Sigmoid colon (tissue), 7 donors: ENCODE results near the gene FGG. TPM values are rescaled to one million over a fixed set of nuclear protein-coding genes. Genes with fewer than 3 reads are reported as not detected.

ENCODE experiments used
- DNase-seq: peaks from one replicate; pipeline ENCODE4 v3.0.0-alpha.2; 2019
- H3K27ac ChIP-seq, 4 donors: fragments of 200-600 bp; sonication (generic); one replicate each; pipeline ENCODE4 v1.5.1; 2016 to 2019; ENCODE audit warnings: mild to moderate bottlenecking in 1 of 4
- H3K27me3 ChIP-seq, 3 donors: fragments of 200-600 bp; sonication (generic); one replicate each; pipeline ENCODE4 v1.5.1; 2019; ENCODE audit warnings: mild to moderate bottlenecking in 1 of 3
- H3K36me3 ChIP-seq, 4 donors: fragments of 200-600 bp; sonication (generic); one replicate each; pipeline ENCODE4 v1.5.1; 2016 to 2019
- H3K4me1 ChIP-seq, 4 donors: fragments of 200-600 bp; sonication (generic); one replicate each; pipeline ENCODE4 v1.5.1; 2017 to 2019
- H3K4me3 ChIP-seq, 4 donors: fragments of 200-600 bp; sonication (generic); one replicate each; pipeline ENCODE4 v1.5.1; 2017 to 2019; ENCODE audit warnings: mild to moderate bottlenecking in 2 of 4, moderate library complexity in 1 of 4
- H3K9me3 ChIP-seq, 4 donors: fragments of 200-600 bp in 3 of 4; sonication (generic) in 3 of 4; one replicate each; pipeline versions ENCODE4 v1.5.1 to v1.6.1; 2013 to 2019
- CTCF ChIP-seq, 4 experiments: fragments of 450-650 bp in 3 of 4; fragments of 200-600 bp in 1 of 4; IDR thresholded peaks; one replicate each; pipeline ENCODE4 v1.5.1; 2016 to 2019; ENCODE audit warnings: antibody characterized with exemption in 4 of 4, mild to moderate bottlenecking in 3 of 4, moderate library complexity in 2 of 4
- EP300 ChIP-seq, 4 donors: sonication (generic); formaldehyde crosslinking; IDR thresholded peaks; one replicate each; pipeline ENCODE4 v1.6.1; 2017; ENCODE audit warnings: antibody characterized with exemption in 4 of 4
- POLR2A ChIP-seq, 2 donors: fragments of 450-650 bp; IDR thresholded peaks; one replicate each; pipeline ENCODE4 v1.6.1; 2016; ENCODE audit warnings: antibody characterized with exemption in 2 of 2, mild to moderate bottlenecking in 2 of 2, moderate library complexity in 2 of 2
- POLR2AphosphoS5 ChIP-seq, 4 donors: sonication (generic); formaldehyde crosslinking; IDR thresholded peaks; one replicate each; pipeline ENCODE4 v1.6.1; 2017; ENCODE audit warnings: antibody characterized with exemption in 4 of 4
- WGBS, 2 donors: extraction: QIAGEN DNeasy Blood & Tissue Kit; methylation state at CpG; one replicate each; pipeline ENCODE4 v1.1.7; 2013; 5-methylcytosine and 5-hydroxymethylcytosine counted together
- intact Hi-C: fragments of 100-400 bp; cut with DNase I; formaldehyde crosslinking; loops from one replicate; pipeline ENCODE4 v1.15.1; 2023
- polyA plus RNA-seq, 3 donors: library from polyadenylated mRNA; stranded (reverse); fragments of 200-250 nt; gene quantifications; one replicate each; pipeline ENCODE4 v1.2.3, GENCODE V29; 2013
- total RNA-seq, 4 donors: library from RNA; depleted of rRNA; stranded (reverse); fragments of >200 nt; gene quantifications; one replicate each; pipeline ENCODE4 v1.1.0, GENCODE V29; 2016
- donor health status: healthy with polysubstance abuse.
- donor health status: Bipolar disorder and iron deficiency.
- donor health status: healthy.

FGG gene
- not detected for total RNA-seq
- polyA plus RNA-seq: under 1 TPM in 1 of 3 donors, not detected in 2; 0.22 TPM

GRCh38 chr4:154612472-154613414, at the start of gene FGG:
FGG (minus strand) TSS chr4:154612656; CDS start chr4:154612609, 47 bp downstream.
- H3K27ac ChIP-seq: no peak within 1 kb of the TSS
- no peak for DNase-seq
- WGBS, 2 donors: 82 to 85% methylated on average over 7 of the region's 7 CpGs
- no peaks in the 10 kb centered on the region for H3K36me3 ChIP-seq
- no peak for TF ChIP-seq POLR2A (IDR thresholded peaks at IDR 0.05)
- TF ChIP-seq POLR2AphosphoS5 (IDR thresholded peaks at IDR 0.05): no peak
- no peak for TF ChIP-seq EP300 (IDR thresholded peaks at IDR 0.05)
- TF ChIP-seq CTCF (IDR thresholded peaks at IDR 0.05): no peak
- intact Hi-C loops: no loop called here
- H3K27me3 ChIP-seq: no peaks in the 10 kb centered on the region
- no peaks in the 10 kb centered on the region for H3K4me1 ChIP-seq
- H3K9me3 ChIP-seq: no peaks in the 10 kb centered on the region
- H3K4me3 ChIP-seq: no peak within 1 kb of the TSS

GRCh38 chr4:154660052-154660451, 47.6 kb upstream of the FGG start:
- no peaks in the 10 kb centered on the region for H3K27me3 ChIP-seq
- H3K9me3 ChIP-seq: no peaks in the 10 kb centered on the region
- no peak for DNase-seq
- 12 to 48% methylated on average over 3 of the region's 3 CpGs for WGBS, 2 donors
- intact Hi-C loops: no loop called here
- peak in 3 of 4 donors; percentile 53 to 80 (median 77) for TF ChIP-seq POLR2AphosphoS5 (IDR thresholded peaks at IDR 0.05)
- no peak for TF ChIP-seq CTCF (IDR thresholded peaks at IDR 0.05)
- TF ChIP-seq EP300 (IDR thresholded peaks at IDR 0.05): peak in 1 of 4 donors; percentile 53
- no peak for TF ChIP-seq POLR2A (IDR thresholded peaks at IDR 0.05)
- no peak overlapping the region for H3K4me3 ChIP-seq
- H3K4me1 ChIP-seq: peaks cover 0 to 22% (median 13%) of the 10 kb centered on the region in 4 donors
- H3K36me3 ChIP-seq: no peaks in the 10 kb centered on the region
- H3K27ac ChIP-seq: peak overlapping the region in 3 of 4 donors; percentile 23 to 52 (median 49)

- no peak for TF ChIP-seq CTCF (IDR thresholded peaks at IDR 0.05)
- TF ChIP-seq POLR2A (IDR thresholded peaks at IDR 0.05): no peak
- no peak for TF ChIP-seq EP300 (IDR thresholded peaks at IDR 0.05)
- TF ChIP-seq POLR2AphosphoS5 (IDR thresholded peaks at IDR 0.05): peak in 1 of 4 donors; percentile 14
- intact Hi-C loops: no loop called here
- H3K36me3 ChIP-seq: no peaks in the 10 kb centered on the region
- DNase-seq: no peak
- peak overlapping the region in 3 of 4 donors; percentile 17 to 52 (median 49) for H3K27ac ChIP-seq
- no peaks in the 10 kb centered on the region for H3K9me3 ChIP-seq
- WGBS, 2 donors: 91% methylated on average over 11 of the region's 11 CpGs
- H3K4me1 ChIP-seq: peaks cover 0 to 22% (median 13%) of the 10 kb centered on the region in 4 donors
- no peaks in the 10 kb centered on the region for H3K27me3 ChIP-seq
- peak overlapping the region in 2 of 4 donors; percentile 3 to 4 for H3K4me3 ChIP-seq
These were observed 46.4 kb upstream of the FGG start for GRCh38 chr4:154658680-154659405.

GRCh38 chr4:154643493-154643892, 31.0 kb upstream of the FGG start:
- H3K36me3 ChIP-seq: no peaks in the 10 kb centered on the region
- TF ChIP-seq POLR2A (IDR thresholded peaks at IDR 0.05): no peak
- TF ChIP-seq CTCF (IDR thresholded peaks at IDR 0.05): no peak
- no peak for TF ChIP-seq EP300 (IDR thresholded peaks at IDR 0.05)
- no peak for TF ChIP-seq POLR2AphosphoS5 (IDR thresholded peaks at IDR 0.05)
- no peaks in the 10 kb centered on the region for H3K27me3 ChIP-seq
- no peaks in the 10 kb centered on the region for H3K9me3 ChIP-seq
- DNase-seq: no peak
- H3K27ac ChIP-seq: no peak overlapping the region
- intact Hi-C loops: no loop called here
- H3K4me3 ChIP-seq: no peak overlapping the region
- peaks cover 0 to 15% (median 9%) of the 10 kb centered on the region in 4 donors for H3K4me1 ChIP-seq
- 90 to 93% methylated on average over 2 of the region's 2 CpGs for WGBS, 2 donors
